HepG2 (cell line): ENCODE data around the gene NDRG2.

ENCODE experiments used
- GABPA ChIP-seq, 2 experiments: IDR thresholded peaks; 2 replicates each; pipeline ENCODE4 v1.6.1; 2011 to 2016; ENCODE audit warnings: low read depth in 2 of 2, low read length in 1 of 2, missing biosample characterization in 1 of 2, missing genetic modification characterization in 1 of 2
- SP1 ChIP-seq, 2 experiments: fragments of 450-650 bp in 1 of 2; sonication (generic) in 1 of 2; formaldehyde crosslinking in 1 of 2; IDR thresholded peaks; 2 replicates each; pipeline versions ENCODE4 v1.4.0 to v1.6.1; 2016 to 2020; ENCODE audit warnings: missing genetic modification reagents in 1 of 2
- SUZ12 ChIP-seq: fragments of 150-350 bp; IDR thresholded peaks from 2 replicates; pipeline ENCODE4 v1.6.1; 2014; ENCODE audit warnings: low read depth, low read length
- TF ChIP-seq, protein P1 (sequence below): IDR thresholded peaks from 2 replicates; pipeline ENCODE4 v1.6.1; 2012; ENCODE audit warnings: low read length, improper control_type of control experiment

DNA sequence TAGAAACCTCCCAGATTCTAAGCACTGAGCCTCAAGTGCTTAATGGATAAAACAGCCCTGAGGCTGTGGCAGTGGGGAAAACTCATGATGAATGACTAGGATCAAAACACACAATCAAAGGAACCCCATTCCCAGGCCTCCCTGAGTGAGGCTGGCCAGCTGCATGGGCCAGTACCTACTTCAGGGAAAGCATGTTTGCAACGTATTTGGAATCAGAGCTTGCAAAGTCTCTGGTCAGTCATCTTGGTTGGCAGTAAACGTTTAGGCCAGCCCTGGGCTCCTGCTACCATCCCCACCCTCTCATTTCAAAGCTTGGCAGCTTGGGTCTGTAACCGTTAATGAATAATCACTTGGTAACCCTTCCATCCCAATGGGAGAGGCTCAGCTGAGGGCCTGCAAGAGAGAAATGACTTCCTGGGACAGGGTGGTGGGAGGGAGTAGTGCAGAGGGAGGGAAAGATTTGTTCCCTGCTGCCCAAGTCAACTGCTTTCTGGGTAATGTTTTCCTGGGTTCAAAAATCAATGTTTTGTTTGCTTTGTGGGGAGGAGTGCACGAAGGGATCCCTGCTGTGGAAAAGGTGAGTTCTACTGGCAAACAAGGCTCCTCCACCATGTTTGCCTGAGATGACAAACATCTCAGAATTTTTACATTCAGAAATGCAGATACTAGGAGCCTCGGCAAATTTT is 30.7 kb upstream of the NDRG2 start:
- no peak for TF ChIP-seq SP1 (IDR thresholded peaks at IDR 0.05)
- peak; percentile 34; the same call in 1 of the 2 replicates for TF ChIP-seq SP1 (CRISPR knock-in tag; IDR thresholded peaks at IDR 0.05)
- TF ChIP-seq SUZ12 = no peak
- no peak for TF ChIP-seq GABPA (IDR thresholded peaks at IDR 0.05; ENCODE audit: low read depth, low read length)
- peak; percentile 68 for TF ChIP-seq GABPA (CRISPR knock-in tag; IDR thresholded peaks at IDR 0.05; ENCODE audit: low read depth)
- TF ChIP-seq, protein P1, sequence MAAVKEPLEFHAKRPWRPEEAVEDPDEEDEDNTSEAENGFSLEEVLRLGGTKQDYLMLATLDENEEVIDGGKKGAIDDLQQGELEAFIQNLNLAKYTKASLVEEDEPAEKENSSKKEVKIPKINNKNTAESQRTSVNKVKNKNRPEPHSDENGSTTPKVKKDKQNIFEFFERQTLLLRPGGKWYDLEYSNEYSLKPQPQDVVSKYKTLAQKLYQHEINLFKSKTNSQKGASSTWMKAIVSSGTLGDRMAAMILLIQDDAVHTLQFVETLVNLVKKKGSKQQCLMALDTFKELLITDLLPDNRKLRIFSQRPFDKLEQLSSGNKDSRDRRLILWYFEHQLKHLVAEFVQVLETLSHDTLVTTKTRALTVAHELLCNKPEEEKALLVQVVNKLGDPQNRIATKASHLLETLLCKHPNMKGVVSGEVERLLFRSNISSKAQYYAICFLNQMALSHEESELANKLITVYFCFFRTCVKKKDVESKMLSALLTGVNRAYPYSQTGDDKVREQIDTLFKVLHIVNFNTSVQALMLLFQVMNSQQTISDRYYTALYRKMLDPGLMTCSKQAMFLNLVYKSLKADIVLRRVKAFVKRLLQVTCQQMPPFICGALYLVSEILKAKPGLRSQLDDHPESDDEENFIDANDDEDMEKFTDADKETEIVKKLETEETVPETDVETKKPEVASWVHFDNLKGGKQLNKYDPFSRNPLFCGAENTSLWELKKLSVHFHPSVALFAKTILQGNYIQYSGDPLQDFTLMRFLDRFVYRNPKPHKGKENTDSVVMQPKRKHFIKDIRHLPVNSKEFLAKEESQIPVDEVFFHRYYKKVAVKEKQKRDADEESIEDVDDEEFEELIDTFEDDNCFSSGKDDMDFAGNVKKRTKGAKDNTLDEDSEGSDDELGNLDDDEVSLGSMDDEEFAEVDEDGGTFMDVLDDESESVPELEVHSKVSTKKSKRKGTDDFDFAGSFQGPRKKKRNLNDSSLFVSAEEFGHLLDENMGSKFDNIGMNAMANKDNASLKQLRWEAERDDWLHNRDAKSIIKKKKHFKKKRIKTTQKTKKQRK = no peak
